Neural cell (in vitro differentiated cells): ENCODE measurements around the gene TICRR. TPM values are rescaled to one million over a fixed set of nuclear protein-coding genes. Genes with fewer than 3 reads are reported as not detected.

Experiments
- H2AFZ ChIP-seq: fragments of 200-600, 300-800 bp; sonication (generic), shearing (Covaris generic); 2 replicates; pipeline ENCODE4 v1.6.0; 2014; ENCODE audit warnings: low read depth, mild to moderate bottlenecking, antibody characterized with exemption, low read length, moderate library complexity
- H3F3A ChIP-seq: fragments of 200-600 bp; shearing (Covaris generic); 2 replicates; pipeline ENCODE4 v1.6.1; 2016; ENCODE audit warnings: mild to moderate bottlenecking, moderate library complexity, mixed read lengths, antibody characterized with exemption, low read length; ENCODE audit not compliant: insufficient read depth, poor library complexity, severe bottlenecking
- H3K27ac ChIP-seq: fragments of 200-600, 300-800 bp; sonication (generic), shearing (Covaris generic); 2 replicates; pipeline ENCODE4 v1.5.1; 2014; ENCODE audit warnings: mild to moderate bottlenecking, low read length, moderate library complexity
- H3K27me3 ChIP-seq: fragments of 300-800, 200-600 bp; sonication (generic), shearing (Covaris generic); 2 replicates; pipeline ENCODE4 v1.6.0; 2014; ENCODE audit warnings: mild to moderate bottlenecking, low read depth, low read length, moderate library complexity; ENCODE audit not compliant: insufficient read depth
- H3K36me3 ChIP-seq: fragments of 300-800, 200-600 bp; sonication (generic), shearing (Covaris generic); 2 replicates; pipeline ENCODE4 v1.5.1; 2014; ENCODE audit warnings: mild to moderate bottlenecking, antibody characterized with exemption, low read length, moderate library complexity; ENCODE audit not compliant: insufficient read depth
- H3K4me2 ChIP-seq: fragments of 300-800, 200-600 bp; sonication (generic), shearing (Covaris generic); 2 replicates; pipeline ENCODE4 v1.6.0; 2014; ENCODE audit warnings: mild to moderate bottlenecking, low read length
- H3K4me3 ChIP-seq: fragments of 300-800, 200-600 bp; sonication (generic), shearing (Covaris generic); 2 replicates; pipeline ENCODE4 v1.5.1; 2014; ENCODE audit warnings: mild to moderate bottlenecking, low read length, moderate library complexity
- H3K79me2 ChIP-seq: fragments of 200-600 bp; shearing (Covaris generic); replicated peaks from 2 replicates; pipeline ENCODE4 v1.6.0; 2014; ENCODE audit warnings: mild to moderate bottlenecking, low read length, moderate library complexity; ENCODE audit not compliant: insufficient read depth
- H3K9ac ChIP-seq: fragments of 300-800, 200-600 bp; sonication (generic), shearing (Covaris generic); 2 replicates; pipeline ENCODE4 v1.6.1; 2016; ENCODE audit warnings: mild to moderate bottlenecking, low read length, mixed read lengths
- H3K9me2 ChIP-seq: fragments of 200-600 bp; shearing (Covaris generic); 2 replicates; pipeline ENCODE4 v1.6.1; 2016; ENCODE audit warnings: mild to moderate bottlenecking, low read length, mixed read lengths; ENCODE audit not compliant: insufficient read depth
- H3K9me3 ChIP-seq: fragments of 200-600, 300-800 bp; sonication (generic), shearing (Covaris generic); 2 replicates; pipeline ENCODE4 v1.6.1; 2016; ENCODE audit warnings: mild to moderate bottlenecking, mixed run types, low read length, moderate library complexity, mixed read lengths
- H4K20me1 ChIP-seq: fragments of 200-600 bp; shearing (Covaris generic); 2 replicates; pipeline ENCODE4 v1.6.1; 2016; ENCODE audit warnings: mild to moderate bottlenecking, mixed run types; ENCODE audit not compliant: insufficient read depth
- EP300 ChIP-seq: fragments of 450-650 bp; conservative IDR thresholded peaks from 2 replicates; pipeline ENCODE4 v1.6.1; 2014; ENCODE audit warnings: antibody characterized with exemption, mild to moderate bottlenecking, moderate library complexity; ENCODE audit not compliant: poor library complexity, severe bottlenecking
- EZH2 ChIP-seq: fragments of 200-600, 300-800 bp; shearing (Covaris generic), sonication (generic); IDR thresholded peaks from 2 replicates; pipeline ENCODE4 v1.6.1; 2014; ENCODE audit warnings: antibody characterized with exemption, low read length, borderline replicate concordance, mild to moderate bottlenecking; ENCODE audit not compliant: insufficient read depth, poor library complexity, severe bottlenecking
- MXI1 ChIP-seq: fragments of 450-650 bp; conservative IDR thresholded peaks from 2 replicates; pipeline ENCODE4 v1.6.1; 2014; ENCODE audit warnings: antibody characterized with exemption, mild to moderate bottlenecking; ENCODE audit not compliant: poor library complexity, severe bottlenecking
- POLR2AphosphoS5 ChIP-seq: IDR thresholded peaks from 2 replicates; pipeline ENCODE4 v1.6.1; 2012
- RAD21 ChIP-seq: fragments of 450-650 bp; conservative IDR thresholded peaks from 2 replicates; pipeline ENCODE4 v1.6.1; 2014; ENCODE audit warnings: antibody characterized with exemption, mild to moderate bottlenecking, moderate library complexity
- REST ChIP-seq: IDR thresholded peaks from 2 replicates; pipeline ENCODE4 v1.6.1; 2012; ENCODE audit warnings: borderline replicate concordance
- SMC3 ChIP-seq: fragments of 450-650 bp; conservative IDR thresholded peaks from 2 replicates; pipeline ENCODE4 v1.6.1; 2014; ENCODE audit warnings: antibody characterized with exemption, mild to moderate bottlenecking, moderate library complexity; ENCODE audit not compliant: poor library complexity
- TAF1 ChIP-seq: IDR thresholded peaks from 2 replicates; pipeline ENCODE4 v1.6.1; 2012; ENCODE audit warnings: low read depth
- polyA plus RNA-seq: library from polyadenylated mRNA; depleted of rRNA; stranded (reverse); fragments of >200 nt; gene quantifications from 2 replicates; pipeline ENCODE4 v1.2.3, GENCODE V29; 2014
- TF ChIP-seq, protein P1 (sequence below): fragments of 450-650 bp; IDR thresholded peaks from 2 replicates; pipeline ENCODE4 v1.5.1; 2014; ENCODE audit warnings: antibody characterized with exemption, mild to moderate bottlenecking, moderate library complexity; ENCODE audit not compliant: poor library complexity, severe bottlenecking

Gene TICRR
- polyA plus RNA-seq, 1 donor from 2014 or later: 0.36 TPM

DNA sequence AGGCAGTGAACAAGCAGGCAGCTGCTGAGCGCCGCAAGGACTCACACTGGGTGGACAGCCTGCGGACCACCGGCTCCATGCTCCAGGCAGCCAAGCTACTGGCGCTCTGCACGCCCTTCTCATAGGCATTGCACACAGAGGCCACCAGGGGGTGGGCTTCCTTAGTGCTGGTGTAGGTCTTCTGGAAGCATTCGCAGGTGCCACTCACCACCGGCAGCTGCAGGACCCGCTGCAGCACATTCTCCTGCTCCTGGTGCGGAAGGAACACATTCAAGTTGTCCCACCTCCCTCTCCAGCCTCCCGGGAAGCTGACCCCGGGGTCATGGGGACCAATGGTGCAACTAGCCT lies 97.9 kb downstream of the TICRR start:
- Histone ChIP-seq H3K36me3 (no peaks in the 10 kb centered on the region), H4K20me1 (no peaks in the 10 kb centered on the region), H3K27ac (no peak overlapping the region), H3K4me2 (no peak overlapping the region), H3K79me2 (no peaks in the 10 kb centered on the region), H3F3A (no peaks in the 10 kb centered on the region), H3K9me3 (no peaks in the 10 kb centered on the region), H3K27me3 (no peaks in the 10 kb centered on the region), H3K9me2 (no peaks in the 10 kb centered on the region), H3K9ac (no peak overlapping the region), H2AFZ (no peak overlapping the region), H3K4me3 (no peak overlapping the region)
- no peak for TF ChIP-seq RAD21
- TF ChIP-seq REST: no peak
- TF ChIP-seq TAF1: no peak
- no peak for TF ChIP-seq EZH2
- TF ChIP-seq SMC3: no peak
- TF ChIP-seq POLR2AphosphoS5: no peak
- no peak for TF ChIP-seq MXI1
- TF ChIP-seq, protein P1, sequence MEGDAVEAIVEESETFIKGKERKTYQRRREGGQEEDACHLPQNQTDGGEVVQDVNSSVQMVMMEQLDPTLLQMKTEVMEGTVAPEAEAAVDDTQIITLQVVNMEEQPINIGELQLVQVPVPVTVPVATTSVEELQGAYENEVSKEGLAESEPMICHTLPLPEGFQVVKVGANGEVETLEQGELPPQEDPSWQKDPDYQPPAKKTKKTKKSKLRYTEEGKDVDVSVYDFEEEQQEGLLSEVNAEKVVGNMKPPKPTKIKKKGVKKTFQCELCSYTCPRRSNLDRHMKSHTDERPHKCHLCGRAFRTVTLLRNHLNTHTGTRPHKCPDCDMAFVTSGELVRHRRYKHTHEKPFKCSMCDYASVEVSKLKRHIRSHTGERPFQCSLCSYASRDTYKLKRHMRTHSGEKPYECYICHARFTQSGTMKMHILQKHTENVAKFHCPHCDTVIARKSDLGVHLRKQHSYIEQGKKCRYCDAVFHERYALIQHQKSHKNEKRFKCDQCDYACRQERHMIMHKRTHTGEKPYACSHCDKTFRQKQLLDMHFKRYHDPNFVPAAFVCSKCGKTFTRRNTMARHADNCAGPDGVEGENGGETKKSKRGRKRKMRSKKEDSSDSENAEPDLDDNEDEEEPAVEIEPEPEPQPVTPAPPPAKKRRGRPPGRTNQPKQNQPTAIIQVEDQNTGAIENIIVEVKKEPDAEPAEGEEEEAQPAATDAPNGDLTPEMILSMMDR: no peak
- no peak for TF ChIP-seq EP300

- Histone ChIP-seq H3K36me3 (no peaks in the 10 kb centered on the region), H4K20me1 (no peaks in the 10 kb centered on the region), H3K79me2 (no peaks in the 10 kb centered on the region), H3K9ac (no peak overlapping the region), H2AFZ (no peak overlapping the region), H3K4me3 (no peak overlapping the region), H3K4me2 (no peak overlapping the region), H3K27me3 (no peaks in the 10 kb centered on the region), H3K9me2 (no peaks in the 10 kb centered on the region), H3F3A (no peaks in the 10 kb centered on the region), H3K27ac (no peak overlapping the region), H3K9me3 (no peaks in the 10 kb centered on the region)
- TF ChIP-seq EZH2 (no peak), TAF1 (no peak), MXI1 (no peak), REST (no peak), SMC3 (no peak), POLR2AphosphoS5 (no peak), EP300 (no peak), RAD21 (no peak)
- TF ChIP-seq, protein P1: no peak
These were observed 99.3 kb downstream of the TICRR start for GRCh38 chr15:89674526-89674925.
